ENCODE results near the gene VWDE. TPM values are rescaled to one million over a fixed set of nuclear protein-coding genes. Genes with fewer than 3 reads are reported as not detected.

The VWDE gene
- total and polyA plus RNA-seq, 2 experiments from 2014 or later: 0.13 to 2.1 TPM

DNA sequence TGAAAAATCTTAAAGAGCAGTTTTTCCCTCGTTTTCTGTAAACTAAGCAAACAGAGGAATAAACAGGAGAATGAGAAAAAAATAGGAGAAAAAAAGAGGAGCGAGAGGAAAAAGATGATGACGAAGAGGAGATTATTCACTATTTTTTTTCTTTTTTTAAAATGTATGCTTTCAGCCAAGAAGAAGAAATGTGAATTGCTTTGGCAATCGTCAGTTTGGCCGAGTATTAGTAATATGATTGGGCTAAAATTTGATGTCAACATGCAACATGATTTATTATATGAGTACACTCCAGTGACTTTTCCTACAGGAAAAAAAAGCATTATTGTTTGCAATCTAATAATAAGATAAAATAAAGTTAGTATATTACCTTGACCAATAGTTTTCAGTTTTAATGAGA, 26.3 kb downstream of the VWDE start:
- TF ChIP-seq, protein P1, sequence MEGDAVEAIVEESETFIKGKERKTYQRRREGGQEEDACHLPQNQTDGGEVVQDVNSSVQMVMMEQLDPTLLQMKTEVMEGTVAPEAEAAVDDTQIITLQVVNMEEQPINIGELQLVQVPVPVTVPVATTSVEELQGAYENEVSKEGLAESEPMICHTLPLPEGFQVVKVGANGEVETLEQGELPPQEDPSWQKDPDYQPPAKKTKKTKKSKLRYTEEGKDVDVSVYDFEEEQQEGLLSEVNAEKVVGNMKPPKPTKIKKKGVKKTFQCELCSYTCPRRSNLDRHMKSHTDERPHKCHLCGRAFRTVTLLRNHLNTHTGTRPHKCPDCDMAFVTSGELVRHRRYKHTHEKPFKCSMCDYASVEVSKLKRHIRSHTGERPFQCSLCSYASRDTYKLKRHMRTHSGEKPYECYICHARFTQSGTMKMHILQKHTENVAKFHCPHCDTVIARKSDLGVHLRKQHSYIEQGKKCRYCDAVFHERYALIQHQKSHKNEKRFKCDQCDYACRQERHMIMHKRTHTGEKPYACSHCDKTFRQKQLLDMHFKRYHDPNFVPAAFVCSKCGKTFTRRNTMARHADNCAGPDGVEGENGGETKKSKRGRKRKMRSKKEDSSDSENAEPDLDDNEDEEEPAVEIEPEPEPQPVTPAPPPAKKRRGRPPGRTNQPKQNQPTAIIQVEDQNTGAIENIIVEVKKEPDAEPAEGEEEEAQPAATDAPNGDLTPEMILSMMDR (IDR thresholded peaks at IDR 0.05; ENCODE audit: poor library complexity): no peak
- TF ChIP-seq EZH2 (IDR thresholded peaks at IDR 0.05; ENCODE audit: borderline replicate concordance): no peak
- TF ChIP-seq EZH2phosphoT487 (IDR thresholded peaks at IDR 0.05; ENCODE audit: low read depth, severe bottlenecking, unreplicated experiment): no peak
- H3K27me3 ChIP-seq: no peaks in the 10 kb centered on the region
- H4K20me1 ChIP-seq (ENCODE audit: insufficient read depth, poor library complexity, severe bottlenecking): no peaks in the 10 kb centered on the region
- H3K4me1 ChIP-seq (ENCODE audit: insufficient read depth): no peaks in the 10 kb centered on the region
- H3K9me3 ChIP-seq (ENCODE audit: low read depth): no peaks in the 10 kb centered on the region
- no peak for DNase-seq (ENCODE audit: low spot score)
- H3K4me3 ChIP-seq: no peak overlapping the region
- WGBS (ENCODE audit: low lambda C conversion rate, missing lambda C conversion rate): 88% methylated on average over 5 of the region's 5 CpGs
- H3K27ac ChIP-seq: no peak overlapping the region
- no peaks in the 10 kb centered on the region for H3K79me2 ChIP-seq
- H2AFZ ChIP-seq: no peak overlapping the region
- H3K4me2 ChIP-seq: no peak overlapping the region
- H3K9me2 ChIP-seq (replicated peaks; ENCODE audit: insufficient read depth): no peaks in the 10 kb centered on the region
- no peaks in the 10 kb centered on the region for H3K36me3 ChIP-seq (replicated peaks; ENCODE audit: insufficient read depth, low read depth)

DNA sequence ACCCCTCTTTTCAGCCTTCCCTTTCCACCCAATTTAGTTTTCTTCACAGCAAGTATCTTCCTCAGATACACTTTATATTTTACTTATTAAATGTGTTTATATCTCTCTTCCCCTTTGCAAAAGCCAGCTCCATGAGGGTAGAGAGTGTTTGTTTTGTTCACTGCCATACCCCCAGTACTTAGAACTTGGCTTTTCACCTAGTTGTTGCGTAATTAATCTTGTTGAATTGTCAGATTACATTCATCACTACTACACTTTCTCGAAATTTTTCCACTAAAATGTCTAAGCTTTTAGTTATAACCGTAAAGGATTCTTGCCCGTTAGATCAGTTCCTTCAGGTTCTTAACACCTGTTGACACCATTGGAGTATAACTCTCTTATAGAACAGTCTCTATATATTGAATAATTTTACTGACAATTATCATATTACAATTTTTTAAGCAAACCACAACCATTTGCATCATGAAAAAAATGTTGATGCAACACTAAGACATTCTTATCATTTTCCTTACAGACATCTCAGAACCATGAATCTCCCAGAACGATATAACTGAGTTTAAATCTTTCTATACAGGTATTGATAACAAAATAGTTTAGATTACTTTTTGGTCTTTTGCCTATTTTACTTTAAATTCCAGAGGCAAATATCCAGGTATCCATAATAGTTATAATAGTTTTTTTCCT, 29.9 kb downstream of the VWDE start:
- no peak overlapping the region for H3K4me3 ChIP-seq
- TF ChIP-seq, protein P1 (IDR thresholded peaks at IDR 0.05; ENCODE audit: poor library complexity): no peak
- no peak for TF ChIP-seq EZH2phosphoT487 (IDR thresholded peaks at IDR 0.05; ENCODE audit: low read depth, severe bottlenecking, unreplicated experiment)
- no peak for TF ChIP-seq EZH2 (IDR thresholded peaks at IDR 0.05; ENCODE audit: borderline replicate concordance)
- H3K4me2 ChIP-seq: no peak overlapping the region
- H4K20me1 ChIP-seq (ENCODE audit: insufficient read depth, poor library complexity, severe bottlenecking): no peaks in the 10 kb centered on the region
- no peaks in the 10 kb centered on the region for H3K27me3 ChIP-seq
- H3K9me2 ChIP-seq (replicated peaks; ENCODE audit: insufficient read depth): no peaks in the 10 kb centered on the region
- H3K9me3 ChIP-seq (ENCODE audit: low read depth): no peaks in the 10 kb centered on the region
- no peak overlapping the region for H3K27ac ChIP-seq
- H3K36me3 ChIP-seq (replicated peaks; ENCODE audit: insufficient read depth, low read depth): no peaks in the 10 kb centered on the region
- no peak overlapping the region for H2AFZ ChIP-seq
- H3K4me1 ChIP-seq (ENCODE audit: insufficient read depth): no peaks in the 10 kb centered on the region
- 80% methylated on average over 5 of the region's 5 CpGs for WGBS (ENCODE audit: low lambda C conversion rate, missing lambda C conversion rate)
- no peaks in the 10 kb centered on the region for H3K79me2 ChIP-seq
- DNase-seq (ENCODE audit: low spot score): no peak

DNA sequence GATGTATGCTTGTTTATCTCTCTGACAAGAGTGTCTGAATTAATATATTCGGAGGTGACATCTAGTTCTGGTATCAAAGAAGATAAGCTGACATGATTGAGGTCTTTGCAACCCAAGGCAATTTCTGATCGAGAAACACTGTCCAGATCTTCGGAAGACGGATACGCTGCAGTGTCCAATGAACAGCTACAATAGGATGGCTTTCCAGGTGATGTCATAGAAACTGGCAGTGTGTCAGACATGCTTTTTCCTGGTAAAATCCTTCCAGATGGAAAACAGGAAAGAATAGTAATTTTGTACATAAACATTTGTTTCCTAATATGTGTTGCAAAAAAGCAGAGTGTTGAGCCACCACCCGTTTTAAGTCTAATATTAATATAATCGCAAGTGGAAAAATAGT, 33.4 kb downstream of the VWDE start:
- DNase-seq (ENCODE audit: low spot score): no peak
- Histone ChIP-seq H3K4me3 (no peak overlapping the region), H3K27ac (no peak overlapping the region), H3K4me2 (no peak overlapping the region), H3K36me3 (replicated peaks; ENCODE audit: insufficient read depth, low read depth) (no peaks in the 10 kb centered on the region), H3K9me3 (ENCODE audit: low read depth) (no peaks in the 10 kb centered on the region), H3K4me1 (ENCODE audit: insufficient read depth) (no peaks in the 10 kb centered on the region), H4K20me1 (ENCODE audit: insufficient read depth, poor library complexity, severe bottlenecking) (no peaks in the 10 kb centered on the region), H3K27me3 (no peaks in the 10 kb centered on the region), H3K9me2 (replicated peaks; ENCODE audit: insufficient read depth) (no peaks in the 10 kb centered on the region), H2AFZ (no peak overlapping the region), H3K79me2 (no peaks in the 10 kb centered on the region)
- WGBS (ENCODE audit: low lambda C conversion rate, missing lambda C conversion rate): 91% methylated on average over 7 of the region's 7 CpGs
- TF ChIP-seq EZH2phosphoT487 (IDR thresholded peaks at IDR 0.05; ENCODE audit: low read depth, severe bottlenecking, unreplicated experiment) (no peak), EZH2 (IDR thresholded peaks at IDR 0.05; ENCODE audit: borderline replicate concordance) (no peak)
- TF ChIP-seq, protein P1 (IDR thresholded peaks at IDR 0.05; ENCODE audit: poor library complexity): no peak

Measured in hepatocyte (in vitro differentiated cells).